HCT116 (cell line): ENCODE data around the gene ESRP2. TPM values are rescaled to one million over a fixed set of nuclear protein-coding genes. Genes with fewer than 3 reads are reported as not detected.

ENCODE experiments used
- ATAC-seq: fragments of 200-7000 bp; cut with Tn5 transposase; 2 replicates; pipeline ENCODE4 v1.9.1; 2020; ENCODE audit warnings: mild to moderate bottlenecking, moderate library complexity
- BruUV-seq: library from RNA; stranded (reverse); fragments of 400-500 nt; replicated peaks from 2 replicates; lab custom pipeline; 2021; lab: Mats Ljungman, UMichigan
- CTCF ChIA-PET: fragments of 300-600 bp; sonication (Branson Sonifier 250); formaldehyde crosslinking; loops from one replicate; lab custom pipeline; 2021; ENCODE audit warnings: antibody characterized with exemption; lab: Charles Lee
- POLR2A ChIA-PET: fragments of 300-600, 350-600 bp; sonication (Branson Sonifier 250); formaldehyde crosslinking; loops from one replicate; lab custom pipeline; 2021; ENCODE audit warnings: antibody characterized with exemption; lab: Charles Lee
- RAD21 ChIA-PET, 2 experiments: fragments of 300-600 bp; sonication (Branson Sonifier 250); formaldehyde crosslinking; loops; one replicate each; lab custom pipeline; 2023; ENCODE audit warnings: low total read pairs in 2 of 2; ENCODE audit not compliant: uncharacterized antibody in 2 of 2, unreplicated experiment in 2 of 2, low non-redundant PET in 1 of 2; lab: Charles Lee
- DNase-seq: peaks from one replicate; pipeline ENCODE4 v3.0.0-alpha.2; 2010; ENCODE audit warnings: low read depth, low spot score
- H2AFZ ChIP-seq: fragments of 200-600 bp; shearing (Covaris generic), sonication (generic); 2 replicates; pipeline ENCODE4 v1.6.1; 2017; ENCODE audit warnings: low read depth, mixed run types, mixed read lengths, antibody characterized with exemption, low read length; ENCODE audit not compliant: poor library complexity, severe bottlenecking
- H3K27ac ChIP-seq: 2 replicates; pipeline ENCODE4 v1.5.1; 2012; ENCODE audit warnings: low read depth, low read length
- H3K27me3 ChIP-seq: fragments of 200-600 bp; sonication (generic); 2 replicates; pipeline ENCODE4 v1.6.1; 2016; ENCODE audit warnings: mixed run types, low read length, mixed read lengths; ENCODE audit not compliant: insufficient read depth
- H3K36me3 ChIP-seq, 2 experiments: fragments of 200-500 bp in 1 of 2; fragments of 200-600 bp in 1 of 2; sonication (Bioruptor generic) in 1 of 2; sonication (generic) in 1 of 2; 2 replicates each; pipeline versions ENCODE4 v1.5.1 to v1.6.1; 2014 to 2016; ENCODE audit warnings: low read length in 2 of 2, inconsistent platforms in 1 of 2, mixed read lengths in 1 of 2, mixed run types in 1 of 2; ENCODE audit not compliant: insufficient read depth in 2 of 2, control insufficient read depth in 1 of 2
- H3K4me1 ChIP-seq, 2 experiments: fragments of 200-600 bp in 1 of 2; sonication (generic) in 1 of 2; 2 replicates each; pipeline versions ENCODE4 v1.5.1 to v1.6.1; 2012 to 2017; ENCODE audit warnings: low read length in 2 of 2, inconsistent platforms in 1 of 2, mild to moderate bottlenecking in 1 of 2, mixed read lengths in 1 of 2, mixed run types in 1 of 2, moderate library complexity in 1 of 2; ENCODE audit not compliant: insufficient read depth in 2 of 2, control insufficient read depth in 1 of 2
- H3K4me2 ChIP-seq: fragments of 200-600 bp; sonication (generic); 2 replicates; pipeline ENCODE4 v1.6.1; 2017; ENCODE audit warnings: mixed run types, low read length, mixed read lengths
- H3K4me3 ChIP-seq, 2 experiments: fragments of 200-600 bp in 1 of 2; sonication (generic) in 1 of 2; replicated peaks in 1 of 2; 2 replicates each; pipeline ENCODE4 v1.5.1; 2011 to 2016; ENCODE audit warnings: low read length in 2 of 2, control low read depth in 1 of 2, low read depth in 1 of 2, mild to moderate bottlenecking in 1 of 2, mixed read lengths in 1 of 2, mixed run types in 1 of 2
- H3K79me2 ChIP-seq: fragments of 200-600 bp; sonication (generic); 2 replicates; pipeline ENCODE4 v1.6.1; 2017; ENCODE audit warnings: mild to moderate bottlenecking, mixed run types, low read length, moderate library complexity, mixed read lengths; ENCODE audit not compliant: insufficient read depth
- H3K9ac ChIP-seq: fragments of 200-600 bp; sonication (generic); 2 replicates; pipeline ENCODE4 v1.6.1; 2016; ENCODE audit warnings: low read length, mixed read lengths
- H3K9me2 ChIP-seq: fragments of 200-600 bp; sonication (generic), shearing (Covaris generic); 2 replicates; pipeline ENCODE4 v1.6.1; 2017; ENCODE audit warnings: mixed run types, mild to moderate bottlenecking, moderate library complexity; ENCODE audit not compliant: insufficient read depth
- H3K9me3 ChIP-seq, 2 experiments: fragments of 200-500 bp in 1 of 2; fragments of 200-600 bp in 1 of 2; sonication (Bioruptor generic) in 1 of 2; sonication (generic) in 1 of 2; 2 replicates each; pipeline ENCODE4 v1.6.1; 2014 to 2017; ENCODE audit warnings: low read length in 2 of 2, mixed read lengths in 2 of 2, inconsistent platforms in 1 of 2, low read depth in 1 of 2, mild to moderate bottlenecking in 1 of 2, mixed run types in 1 of 2, moderate library complexity in 1 of 2; ENCODE audit not compliant: control insufficient read depth in 1 of 2, insufficient read depth in 1 of 2
- H4K20me1 ChIP-seq: fragments of 200-600 bp; sonication (generic), shearing (Covaris generic); 2 replicates; pipeline ENCODE4 v1.6.1; 2017; ENCODE audit warnings: mixed run types, mild to moderate bottlenecking, moderate library complexity; ENCODE audit not compliant: insufficient read depth
- EZH2 ChIP-seq: fragments of 200-600 bp; sonication (generic); IDR thresholded peaks from 2 replicates; pipeline ENCODE4 v1.6.1; 2017; ENCODE audit warnings: antibody characterized with exemption, mixed run types
- SIN3A ChIP-seq: IDR thresholded peaks from 2 replicates; pipeline ENCODE4 v1.6.1; 2012; ENCODE audit warnings: low read depth
- SRF ChIP-seq: IDR thresholded peaks from 2 replicates; pipeline ENCODE4 v1.6.1; 2012; ENCODE audit warnings: low read depth
- YY1 ChIP-seq: IDR thresholded peaks from 2 replicates; pipeline ENCODE4 v1.6.1; 2011; ENCODE audit warnings: low read length, low read depth, moderate library complexity, mild to moderate bottlenecking; ENCODE audit not compliant: insufficient replicate concordance; ENCODE audit errors: extremely low read depth
- ZNF274 ChIP-seq: fragments of 200-500 bp; sonication (Bioruptor generic); IDR thresholded peaks from 2 replicates; pipeline ENCODE4 v1.6.1; 2014; ENCODE audit warnings: mild to moderate bottlenecking, low read depth, low read length, inconsistent platforms
- intact Hi-C: fragments of 100-400 bp; cut with micrococcal nuclease; formaldehyde crosslinking; loops from 2 replicates; pipeline ENCODE4 v1.10.0; 2022
- total RNA-seq: library from RNA; stranded (reverse); gene quantifications from one replicate; pipeline ENCODE4 v1.2.1, GENCODE V29; 2021; ENCODE audit not compliant: unreplicated experiment
- TF ChIP-seq, protein P1 (sequence below), 3 experiments: fragments of 200-600 bp in 1 of 3; sonication (generic) in 1 of 3; IDR thresholded peaks in 2 of 3; conservative IDR thresholded peaks in 1 of 3; 2 replicates each; pipeline ENCODE4 v1.5.1; 2012 to 2017; ENCODE audit warnings: low read depth in 2 of 3, low read length in 2 of 3, antibody characterized with exemption in 1 of 3, borderline replicate concordance in 1 of 3, control low read depth in 1 of 3, mild to moderate bottlenecking in 1 of 3, mixed read lengths in 1 of 3, mixed run types in 1 of 3, moderate library complexity in 1 of 3; ENCODE audit not compliant: insufficient read depth in 1 of 3

Gene ESRP2
- total RNA-seq, 1 experiment from 2014 or later = 42.5 TPM

DNA sequence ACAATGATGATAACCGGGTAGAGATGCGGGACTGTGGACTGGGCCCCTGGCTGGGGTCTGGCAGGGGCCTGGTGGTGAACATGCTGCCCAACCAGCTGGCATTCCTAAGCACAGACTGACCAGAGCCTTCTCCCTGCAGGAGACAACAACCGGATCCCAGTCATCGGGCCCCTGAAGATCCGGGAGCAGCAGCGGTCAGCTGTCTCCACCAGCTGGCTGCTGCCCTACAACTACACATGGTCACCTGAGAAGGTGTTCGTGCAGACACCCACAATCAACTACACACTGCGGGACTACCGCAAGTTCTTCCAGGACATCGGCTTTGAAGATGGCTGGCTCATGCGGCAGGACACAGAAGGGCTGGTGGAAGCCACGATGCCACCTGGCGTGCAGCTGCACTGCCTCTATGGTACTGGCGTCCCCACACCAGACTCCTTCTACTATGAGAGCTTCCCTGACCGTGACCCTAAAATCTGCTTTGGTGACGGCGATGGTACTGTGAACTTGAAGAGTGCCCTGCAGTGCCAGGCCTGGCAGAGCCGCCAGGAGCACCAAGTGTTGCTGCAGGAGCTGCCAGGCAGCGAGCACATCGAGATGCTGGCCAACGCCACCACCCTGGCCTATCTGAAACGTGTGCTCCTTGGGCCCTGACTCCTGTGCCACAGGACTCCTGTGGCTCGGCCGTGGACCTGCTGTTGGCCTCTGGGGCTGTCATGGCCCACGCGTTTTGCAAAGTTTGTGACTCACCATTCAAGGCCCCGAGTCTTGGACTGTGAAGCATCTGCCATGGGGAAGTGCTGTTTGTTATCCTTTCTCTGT is 23.3 kb upstream of the ESRP2 start:
- intact Hi-C loops = no loop called here
- H3K27ac ChIP-seq = no peak overlapping the region
- no peaks in the 10 kb centered on the region; the same call in 1 of the 2 replicates for H3K79me2 ChIP-seq
- POLR2A ChIA-PET = no interaction called here
- no peaks in the 10 kb centered on the region for H3K27me3 ChIP-seq
- DNase-seq (no peak), ATAC-seq (no peak)
- H4K20me1 ChIP-seq = no peaks in the 10 kb centered on the region
- H3K4me3 ChIP-seq = no peak overlapping the region
- CTCF ChIA-PET = interaction anchor here (0.5 to 0.6 kb wide), 2 partner anchors 237 to 366 kb away, joined by 3 read pairs; partner anchors contain the start of gene PSKH1
- no peak for TF ChIP-seq EZH2
- TF ChIP-seq SRF = no peak
- TF ChIP-seq, protein P1, sequence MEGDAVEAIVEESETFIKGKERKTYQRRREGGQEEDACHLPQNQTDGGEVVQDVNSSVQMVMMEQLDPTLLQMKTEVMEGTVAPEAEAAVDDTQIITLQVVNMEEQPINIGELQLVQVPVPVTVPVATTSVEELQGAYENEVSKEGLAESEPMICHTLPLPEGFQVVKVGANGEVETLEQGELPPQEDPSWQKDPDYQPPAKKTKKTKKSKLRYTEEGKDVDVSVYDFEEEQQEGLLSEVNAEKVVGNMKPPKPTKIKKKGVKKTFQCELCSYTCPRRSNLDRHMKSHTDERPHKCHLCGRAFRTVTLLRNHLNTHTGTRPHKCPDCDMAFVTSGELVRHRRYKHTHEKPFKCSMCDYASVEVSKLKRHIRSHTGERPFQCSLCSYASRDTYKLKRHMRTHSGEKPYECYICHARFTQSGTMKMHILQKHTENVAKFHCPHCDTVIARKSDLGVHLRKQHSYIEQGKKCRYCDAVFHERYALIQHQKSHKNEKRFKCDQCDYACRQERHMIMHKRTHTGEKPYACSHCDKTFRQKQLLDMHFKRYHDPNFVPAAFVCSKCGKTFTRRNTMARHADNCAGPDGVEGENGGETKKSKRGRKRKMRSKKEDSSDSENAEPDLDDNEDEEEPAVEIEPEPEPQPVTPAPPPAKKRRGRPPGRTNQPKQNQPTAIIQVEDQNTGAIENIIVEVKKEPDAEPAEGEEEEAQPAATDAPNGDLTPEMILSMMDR (IDR thresholded peaks at IDR 0.05 in 2 of 3, conservative IDR thresholded peaks at IDR 0.05 in 1 of 3; ENCODE audit: borderline replicate concordance in 1 of 3, insufficient read depth in 1 of 3, low read depth in 2 of 3, low read length in 2 of 3) = no peak
- no peak for TF ChIP-seq ZNF274
- no peak for TF ChIP-seq SIN3A
- TF ChIP-seq YY1 = no peak
- BruUV-seq = no TSS peak
- peaks cover 6 to 21% of the 10 kb centered on the region in 2 experiments; a peak in 3 of 4 replicates for H3K4me1 ChIP-seq
- H2AFZ ChIP-seq = no peak overlapping the region
- H3K9ac ChIP-seq = no peak overlapping the region
- no peaks in the 10 kb centered on the region for H3K9me3 ChIP-seq
- no peak overlapping the region for H3K4me2 ChIP-seq
- RAD21 ChIA-PET = no interaction called here
- H3K9me2 ChIP-seq = no peaks in the 10 kb centered on the region
- H3K36me3 ChIP-seq = no peaks in the 10 kb centered on the region; a peak in 1 of 4 replicates
